Pancreas (tissue), 10 donors: ENCODE data around the gene TWIST2. TPM values are rescaled to one million over a fixed set of nuclear protein-coding genes. Genes with fewer than 3 reads are reported as not detected.

ENCODE experiments used
- ATAC-seq, 4 donors: fragments of 200-7000 bp; cut with Tn5 transposase; one replicate each; pipeline versions ENCODE4 v1.8.0 to v1.9.1; 2020; ENCODE audit warnings: mild to moderate bottlenecking in 4 of 4, moderate library complexity in 4 of 4
- DNase-seq, 6 donors: peaks; one replicate each; pipeline ENCODE4 v3.0.0-alpha.2; 2020
- FAIRE-seq: peaks from 2 replicates; lab custom pipeline; 2012; peaks lifted over from hg19 to GRCh38; lab: Jason Lieb, UNC
- H3K27ac ChIP-seq, 4 donors: fragments of 200-600 bp; sonication (generic); 1 replicate in 3 of 4; 2 replicates in 1 of 4; pipeline versions ENCODE4 v1.5.0 to v1.8.0; 2020
- H3K27me3 ChIP-seq, 4 donors: fragments of 200-600 bp; one replicate each; pipeline ENCODE4 v1.8.0; 2021
- H3K36me3 ChIP-seq, 3 donors: fragments of 200-600 bp; sonication (generic) in 1 of 3; one replicate each; pipeline versions ENCODE4 v1.5.0 to v1.8.0; 2020 to 2021
- H3K4me1 ChIP-seq, 3 donors: fragments of 200-600 bp; one replicate each; pipeline ENCODE4 v1.8.0; 2021
- H3K4me3 ChIP-seq, 4 donors: fragments of 200-600 bp; sonication (generic) in 2 of 4; one replicate each; pipeline versions ENCODE4 v1.5.0 to v1.8.0; 2020 to 2021
- H3K9me3 ChIP-seq, 4 donors: fragments of 200-600 bp; one replicate each; pipeline ENCODE4 v1.8.0; 2021
- CTCF ChIP-seq, 4 donors: fragments of 200-600 bp; sonication (generic) in 3 of 4; IDR thresholded peaks; one replicate each; pipeline versions ENCODE4 v1.5.0 to v1.8.0; 2021; ENCODE audit warnings: antibody characterized with exemption in 4 of 4
- WGBS, 2 donors: extraction: QIAGEN DNeasy Blood & Tissue Kit; methylation state at CpG; one replicate each; pipeline ENCODE4 v1.1.7; 2013; 5-methylcytosine and 5-hydroxymethylcytosine counted together
- intact Hi-C, 3 donors: fragments of 100-400 bp; cut with DNase I; formaldehyde crosslinking; loops; one replicate each; pipeline versions ENCODE4 v1.11.1 to v1.14.2; 2022
- polyA plus RNA-seq, 2 donors: library from polyadenylated mRNA; stranded (reverse); fragments of 200-250 nt; gene quantifications; one replicate each; pipeline ENCODE4 v1.2.3, GENCODE V29; 2013
- total RNA-seq, 6 donors: library from RNA; stranded (reverse); fragmentation: NEBNext Ultra II Directional in 4 of 6; extraction: Animal tissue kit (Norgen Biotek cat#: 25700) in 4 of 6; gene quantifications; one replicate each; pipeline versions ENCODE4 v1.2.1 to v1.2.4, GENCODE V29; 2021 to 2023
- donor health status: healthy with polysubstance abuse.
- donor health status: DM: no; HTN: no; CAD: no; lungs with moderate emphysema.
- donor health status: DM: no; HTN: no; CAD: no.
- donor health status: control.
- donor health status: control.
- donor health status: Bipolar disorder and iron deficiency.
- donor health status: DM: yes; HTN: yes; CAD: no.
- donor health status: DM: no; HTN: no; CAD: no.
- donor health status: DM: no; HTN: no; CAD: no.
- donor health status: DM: yes; HTN: yes; CAD: no.

TWIST2 gene
- total and polyA plus RNA-seq, 8 donors = 0.31 to 3.0 (median 1.1) TPM

GRCh38 chr2:238886453-238887094 lies 38.7 kb downstream of the TWIST2 start:
- H3K36me3 ChIP-seq = no peaks in the 10 kb centered on the region
- no peak for TF ChIP-seq CTCF (IDR thresholded peaks at IDR 0.05)
- H3K27ac ChIP-seq = no peak overlapping the region
- H3K4me1 ChIP-seq = no peaks in the 10 kb centered on the region
- H3K9me3 ChIP-seq = no peaks in the 10 kb centered on the region
- FAIRE-seq (no peak), DNase-seq (no peak), ATAC-seq (no peak)
- 54 to 66% methylated on average over 13 of the region's 13 CpGs for WGBS, 2 donors
- H3K27me3 ChIP-seq = no peaks in the 10 kb centered on the region
- no peak overlapping the region for H3K4me3 ChIP-seq
- intact Hi-C loops = no loop called here

GRCh38 chr2:238887616-238888015 lies 39.7 kb downstream of the TWIST2 start:
- ATAC-seq (no peak), DNase-seq (no peak), FAIRE-seq (no peak)
- Histone ChIP-seq H3K36me3 (no peaks in the 10 kb centered on the region), H3K4me1 (no peaks in the 10 kb centered on the region), H3K4me3 (no peak overlapping the region), H3K27ac (no peak overlapping the region), H3K27me3 (no peaks in the 10 kb centered on the region), H3K9me3 (no peaks in the 10 kb centered on the region)
- intact Hi-C loops = no loop called here
- no peak for TF ChIP-seq CTCF (IDR thresholded peaks at IDR 0.05)
- 65 to 73% methylated on average over 10 of the region's 10 CpGs for WGBS, 2 donors

GRCh38 chr2:238888781-238889180 lies 40.9 kb downstream of the TWIST2 start:
- FAIRE-seq (no peak), DNase-seq (no peak), ATAC-seq (no peak)
- H3K4me1 ChIP-seq = no peaks in the 10 kb centered on the region
- no peaks in the 10 kb centered on the region for H3K9me3 ChIP-seq
- H3K27ac ChIP-seq = no peak overlapping the region
- H3K36me3 ChIP-seq = no peaks in the 10 kb centered on the region
- intact Hi-C loops = no loop called here
- TF ChIP-seq CTCF (IDR thresholded peaks at IDR 0.05) = no peak
- H3K27me3 ChIP-seq = no peaks in the 10 kb centered on the region
- 45 to 59% methylated on average over 2 of the region's 2 CpGs for WGBS, 2 donors
- no peak overlapping the region for H3K4me3 ChIP-seq

GRCh38 chr2:238890131-238890530 lies 42.2 kb downstream of the TWIST2 start:
- WGBS, 2 donors = 76 to 85% methylated on average over 13 of the region's 13 CpGs
- Histone ChIP-seq H3K36me3 (no peaks in the 10 kb centered on the region), H3K9me3 (no peaks in the 10 kb centered on the region), H3K27ac (no peak overlapping the region), H3K4me1 (no peaks in the 10 kb centered on the region), H3K27me3 (no peaks in the 10 kb centered on the region), H3K4me3 (no peak overlapping the region)
- intact Hi-C loops = no loop called here
- ATAC-seq (no peak), DNase-seq (no peak), FAIRE-seq (no peak)
- no peak for TF ChIP-seq CTCF (IDR thresholded peaks at IDR 0.05)

- FAIRE-seq (no peak), ATAC-seq (no peak), DNase-seq (no peak)
- H3K9me3 ChIP-seq = no peaks in the 10 kb centered on the region
- H3K27ac ChIP-seq = no peak overlapping the region
- no peak for TF ChIP-seq CTCF (IDR thresholded peaks at IDR 0.05)
- H3K27me3 ChIP-seq = no peaks in the 10 kb centered on the region
- no peaks in the 10 kb centered on the region for H3K36me3 ChIP-seq
- H3K4me1 ChIP-seq = no peaks in the 10 kb centered on the region
- 80 to 86% methylated on average over 29 of the region's 29 CpGs for WGBS, 2 donors
- intact Hi-C loops = no loop called here
- H3K4me3 ChIP-seq = no peak overlapping the region
Measured at GRCh38 chr2:238890618-238891456, 43.0 kb downstream of the TWIST2 start.
